Loucy (cell line): ENCODE measurements around the gene COG1.

Source experiments
- H2AFZ ChIP-seq: fragments of 200-600 bp; sonication (generic); 2 replicates; pipeline ENCODE4 v1.6.0; 2016; ENCODE audit warnings: antibody characterized with exemption, mild to moderate bottlenecking, low read length, moderate library complexity
- H3F3A ChIP-seq: fragments of 200-600 bp; 2 replicates; pipeline ENCODE4 v1.6.0; 2016; ENCODE audit warnings: antibody characterized with exemption, low read depth, mild to moderate bottlenecking
- H3K27me3 ChIP-seq: fragments of 200-600 bp; sonication (generic); 2 replicates; pipeline ENCODE4 v1.6.1; 2014; ENCODE audit warnings: low read length, mild to moderate bottlenecking; ENCODE audit not compliant: insufficient read depth, poor library complexity, severe bottlenecking
- H3K36me3 ChIP-seq: fragments of 200-600 bp; sonication (generic); 2 replicates; pipeline ENCODE4 v1.6.1; 2016; ENCODE audit warnings: low read length; ENCODE audit not compliant: insufficient read depth
- H3K4me1 ChIP-seq: fragments of 200-600 bp; sonication (generic); 2 replicates; pipeline ENCODE4 v1.5.1; 2014; ENCODE audit warnings: low read length, mild to moderate bottlenecking; ENCODE audit not compliant: insufficient read depth, poor library complexity, severe bottlenecking
- H3K4me2 ChIP-seq: fragments of 200-600 bp; sonication (generic); 2 replicates; pipeline ENCODE4 v1.6.0; 2014; ENCODE audit warnings: antibody characterized with exemption, low read length, low read depth, mild to moderate bottlenecking; ENCODE audit not compliant: poor library complexity, severe bottlenecking
- H3K4me3 ChIP-seq: fragments of 200-600 bp; sonication (generic); 2 replicates; pipeline ENCODE4 v1.5.1; 2014; ENCODE audit warnings: low read length, mild to moderate bottlenecking, mixed read lengths; ENCODE audit not compliant: poor library complexity, severe bottlenecking
- H3K79me2 ChIP-seq: fragments of 200-600 bp; sonication (generic); 2 replicates; pipeline ENCODE4 v1.6.1; 2014; ENCODE audit warnings: low read length; ENCODE audit not compliant: insufficient read depth
- H3K9ac ChIP-seq: fragments of 200-600 bp; sonication (generic); 2 replicates; pipeline ENCODE4 v1.6.0; 2014; ENCODE audit warnings: mild to moderate bottlenecking, low read depth, low read length, moderate library complexity; ENCODE audit not compliant: poor library complexity, severe bottlenecking
- H3K9me2 ChIP-seq: fragments of 200-600 bp; sonication (generic); replicated peaks from 2 replicates; pipeline ENCODE4 v1.6.1; 2016; ENCODE audit warnings: low read depth, low read length, mixed read lengths
- H3K9me3 ChIP-seq: fragments of 200-600 bp; sonication (generic); 2 replicates; pipeline ENCODE4 v1.6.1; 2014; ENCODE audit warnings: mild to moderate bottlenecking, antibody characterized with exemption, low read length, low read depth; ENCODE audit not compliant: insufficient read depth
- H4K20me1 ChIP-seq: fragments of 200-600 bp; sonication (generic); 2 replicates; pipeline ENCODE4 v1.6.0; 2014; ENCODE audit warnings: antibody characterized with exemption, low read length, mild to moderate bottlenecking; ENCODE audit not compliant: insufficient read depth, poor library complexity, severe bottlenecking
- EZH2phosphoT487 ChIP-seq: fragments of 200-600 bp; IDR thresholded peaks from 2 replicates; pipeline ENCODE4 v1.6.1; 2018; ENCODE audit warnings: antibody characterized with exemption, mild to moderate bottlenecking, moderate library complexity, borderline replicate concordance
- TF ChIP-seq, protein P1 (sequence below): fragments of 200-600 bp; sonication (generic); conservative IDR thresholded peaks from 2 replicates; pipeline ENCODE4 v1.5.1; 2014; ENCODE audit warnings: mild to moderate bottlenecking, antibody characterized with exemption, low read length

Gene COG1

GRCh38 chr17:73237714-73238113 is 44.9 kb downstream of the COG1 start:
- no peak for TF ChIP-seq EZH2phosphoT487
- TF ChIP-seq, protein P1, sequence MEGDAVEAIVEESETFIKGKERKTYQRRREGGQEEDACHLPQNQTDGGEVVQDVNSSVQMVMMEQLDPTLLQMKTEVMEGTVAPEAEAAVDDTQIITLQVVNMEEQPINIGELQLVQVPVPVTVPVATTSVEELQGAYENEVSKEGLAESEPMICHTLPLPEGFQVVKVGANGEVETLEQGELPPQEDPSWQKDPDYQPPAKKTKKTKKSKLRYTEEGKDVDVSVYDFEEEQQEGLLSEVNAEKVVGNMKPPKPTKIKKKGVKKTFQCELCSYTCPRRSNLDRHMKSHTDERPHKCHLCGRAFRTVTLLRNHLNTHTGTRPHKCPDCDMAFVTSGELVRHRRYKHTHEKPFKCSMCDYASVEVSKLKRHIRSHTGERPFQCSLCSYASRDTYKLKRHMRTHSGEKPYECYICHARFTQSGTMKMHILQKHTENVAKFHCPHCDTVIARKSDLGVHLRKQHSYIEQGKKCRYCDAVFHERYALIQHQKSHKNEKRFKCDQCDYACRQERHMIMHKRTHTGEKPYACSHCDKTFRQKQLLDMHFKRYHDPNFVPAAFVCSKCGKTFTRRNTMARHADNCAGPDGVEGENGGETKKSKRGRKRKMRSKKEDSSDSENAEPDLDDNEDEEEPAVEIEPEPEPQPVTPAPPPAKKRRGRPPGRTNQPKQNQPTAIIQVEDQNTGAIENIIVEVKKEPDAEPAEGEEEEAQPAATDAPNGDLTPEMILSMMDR: no peak
- Histone ChIP-seq H3K36me3 (peaks cover 14% of the 10 kb centered on the region; the same call in 1 of the 2 replicates), H3K27me3 (no peaks in the 10 kb centered on the region), H3K79me2 (peaks cover 65% of the 10 kb centered on the region), H3K9ac (peak overlapping the region; percentile 23), H3K9me2 (no peaks in the 10 kb centered on the region), H3K4me2 (peak overlapping the region; percentile 63), H3K9me3 (no peaks in the 10 kb centered on the region), H3K4me1 (peaks cover 37% of the 10 kb centered on the region), H2AFZ (no peak overlapping the region), H4K20me1 (peaks cover 12% of the 10 kb centered on the region), H3K4me3 (peak overlapping the region; percentile 45), H3F3A (no peaks in the 10 kb centered on the region)

DNA sequence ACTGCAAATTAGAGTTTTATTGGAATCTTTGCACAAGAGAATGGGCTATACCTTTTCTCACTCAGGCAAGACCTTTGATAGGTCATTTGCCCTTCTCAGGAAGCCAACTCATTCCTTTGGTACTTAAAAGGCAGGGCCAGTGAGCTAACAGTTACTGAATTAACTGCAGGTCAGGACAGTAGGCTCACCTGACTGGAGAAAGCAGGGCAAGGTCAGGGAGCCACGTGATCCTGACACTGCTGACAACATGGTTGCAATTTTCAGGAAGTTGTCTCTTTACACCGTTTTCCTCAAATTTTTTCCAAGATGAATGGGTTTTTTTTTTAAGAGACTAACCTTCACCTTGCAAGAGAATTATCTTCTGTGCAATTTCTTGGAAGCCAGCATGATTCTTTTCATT is 47.7 kb downstream of the COG1 start:
- peak overlapping the region; percentile 40 for H3K4me2 ChIP-seq
- no peak overlapping the region for H3K9ac ChIP-seq
- TF ChIP-seq, protein P1: no peak
- no peak for TF ChIP-seq EZH2phosphoT487
- H3K4me3 ChIP-seq: peak overlapping the region; percentile 1
- H3K79me2 ChIP-seq: peaks cover 42% of the 10 kb centered on the region; the same call in 1 of the 2 replicates
- H3K9me2 ChIP-seq: no peaks in the 10 kb centered on the region
- no peaks in the 10 kb centered on the region for H3K9me3 ChIP-seq
- H4K20me1 ChIP-seq: no peaks in the 10 kb centered on the region
- H3K27me3 ChIP-seq: no peaks in the 10 kb centered on the region
- peaks cover 37% of the 10 kb centered on the region for H3K4me1 ChIP-seq
- H3K36me3 ChIP-seq: peaks cover 25% of the 10 kb centered on the region; the same call in 1 of the 2 replicates
- H2AFZ ChIP-seq: no peak overlapping the region
- H3F3A ChIP-seq: no peaks in the 10 kb centered on the region

- Histone ChIP-seq H3K4me3 (no peak overlapping the region), H3K4me1 (no peaks in the 10 kb centered on the region), H3K9me2 (no peaks in the 10 kb centered on the region), H3K4me2 (no peak overlapping the region), H4K20me1 (no peaks in the 10 kb centered on the region), H2AFZ (no peak overlapping the region), H3K27me3 (no peaks in the 10 kb centered on the region), H3K36me3 (peaks cover 18% of the 10 kb centered on the region; the same call in 1 of the 2 replicates), H3K9ac (no peak overlapping the region), H3K9me3 (no peaks in the 10 kb centered on the region), H3K79me2 (no peaks in the 10 kb centered on the region), H3F3A (no peaks in the 10 kb centered on the region)
- TF ChIP-seq EZH2phosphoT487: no peak
- TF ChIP-seq, protein P1: peak; percentile 43
These were observed 54.9 kb downstream of the COG1 start for GRCh38 chr17:73247726-73248125.
